Vagina (tissue), 2 donors: ENCODE measurements around the gene SYNRG. TPM values are rescaled to one million over a fixed set of nuclear protein-coding genes. Genes with fewer than 3 reads are reported as not detected.

ENCODE experiments used
- DNase-seq, 2 donors: peaks; one replicate each; pipeline ENCODE4 v3.0.0-alpha.2; 2017; ENCODE audit errors: extremely low spot score in 2 of 2
- H3K27ac ChIP-seq: fragments of 200-600 bp; sonication (generic); one replicate; pipeline ENCODE4 v1.5.1; 2019
- H3K27me3 ChIP-seq: fragments of 200-600 bp; sonication (generic); one replicate; pipeline ENCODE4 v1.5.1; 2019
- H3K36me3 ChIP-seq, 2 donors: fragments of 200-600 bp; sonication (generic); one replicate each; pipeline ENCODE4 v1.5.1; 2017 to 2019
- H3K4me1 ChIP-seq: fragments of 200-600 bp; sonication (generic); one replicate; pipeline ENCODE4 v1.5.1; 2019
- H3K4me3 ChIP-seq, 2 donors: fragments of 200-600 bp; sonication (generic); 1 replicate in 1 of 2; 2 replicates in 1 of 2; pipeline ENCODE4 v1.5.1; 2016 to 2019
- H3K9me3 ChIP-seq: fragments of 200-600 bp; sonication (generic); one replicate; pipeline ENCODE4 v1.5.1; 2019
- POLR2A ChIP-seq, 2 donors: fragments of 450-650 bp; IDR thresholded peaks; one replicate each; pipeline ENCODE4 v1.6.1; 2017; ENCODE audit warnings: antibody characterized with exemption in 2 of 2, mild to moderate bottlenecking in 2 of 2, moderate library complexity in 2 of 2
- POLR2AphosphoS5 ChIP-seq, 2 donors: sonication (generic); formaldehyde crosslinking; IDR thresholded peaks; one replicate each; pipeline ENCODE4 v1.9.0; 2017; ENCODE audit warnings: antibody characterized with exemption in 2 of 2, mild to moderate bottlenecking in 2 of 2, low read depth in 1 of 2; ENCODE audit not compliant: insufficient read depth in 1 of 2
- intact Hi-C: fragments of 100-400 bp; cut with DNase I; formaldehyde crosslinking; loops from one replicate; pipeline ENCODE4 v1.15.1; 2023
- total RNA-seq: library from RNA; depleted of rRNA; stranded (reverse); fragments of >200 nt; gene quantifications from one replicate; pipeline ENCODE4 v1.2.3, GENCODE V29; 2016
- TF ChIP-seq, protein P1 (sequence below), 3 experiments: fragments of 450-650 bp in 2 of 3; fragments of 200-600 bp in 1 of 3; sonication (generic) in 1 of 3; IDR thresholded peaks; one replicate each; pipeline ENCODE4 v1.5.1; 2017 to 2019; ENCODE audit warnings: antibody characterized with exemption in 3 of 3, mild to moderate bottlenecking in 2 of 3, moderate library complexity in 2 of 3

Gene SYNRG
- total RNA-seq, 1 donor from 2014 or later = 42.2 TPM

GRCh38 chr17:37488009-37488604 lies 121.1 kb downstream of the SYNRG start:
- Histone ChIP-seq H3K27me3 (no peaks in the 10 kb centered on the region), H3K4me3 (peak overlapping the region; percentile 71 to 94), H3K9me3 (no peaks in the 10 kb centered on the region), H3K36me3 (no peaks in the 10 kb centered on the region), H3K4me1 (peaks cover 44% of the 10 kb centered on the region), H3K27ac (peak overlapping the region; percentile 95)
- no peak for DNase-seq
- TF ChIP-seq, protein P1, sequence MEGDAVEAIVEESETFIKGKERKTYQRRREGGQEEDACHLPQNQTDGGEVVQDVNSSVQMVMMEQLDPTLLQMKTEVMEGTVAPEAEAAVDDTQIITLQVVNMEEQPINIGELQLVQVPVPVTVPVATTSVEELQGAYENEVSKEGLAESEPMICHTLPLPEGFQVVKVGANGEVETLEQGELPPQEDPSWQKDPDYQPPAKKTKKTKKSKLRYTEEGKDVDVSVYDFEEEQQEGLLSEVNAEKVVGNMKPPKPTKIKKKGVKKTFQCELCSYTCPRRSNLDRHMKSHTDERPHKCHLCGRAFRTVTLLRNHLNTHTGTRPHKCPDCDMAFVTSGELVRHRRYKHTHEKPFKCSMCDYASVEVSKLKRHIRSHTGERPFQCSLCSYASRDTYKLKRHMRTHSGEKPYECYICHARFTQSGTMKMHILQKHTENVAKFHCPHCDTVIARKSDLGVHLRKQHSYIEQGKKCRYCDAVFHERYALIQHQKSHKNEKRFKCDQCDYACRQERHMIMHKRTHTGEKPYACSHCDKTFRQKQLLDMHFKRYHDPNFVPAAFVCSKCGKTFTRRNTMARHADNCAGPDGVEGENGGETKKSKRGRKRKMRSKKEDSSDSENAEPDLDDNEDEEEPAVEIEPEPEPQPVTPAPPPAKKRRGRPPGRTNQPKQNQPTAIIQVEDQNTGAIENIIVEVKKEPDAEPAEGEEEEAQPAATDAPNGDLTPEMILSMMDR (IDR thresholded peaks at IDR 0.05) = no peak
- TF ChIP-seq POLR2A (IDR thresholded peaks at IDR 0.05) (no peak), POLR2AphosphoS5 (IDR thresholded peaks at IDR 0.05; ENCODE audit: insufficient read depth in 1 of 2, low read depth in 1 of 2) (peak in 1 of 2 donors; percentile 60)
- intact Hi-C loops = no loop called here

GRCh38 chr17:37485938-37486570 lies 123.2 kb downstream of the SYNRG start:
- no peak overlapping the region for H3K27ac ChIP-seq
- H3K4me1 ChIP-seq = peaks cover 41% of the 10 kb centered on the region
- intact Hi-C loops = no loop called here
- no peak for DNase-seq
- H3K9me3 ChIP-seq = no peaks in the 10 kb centered on the region
- H3K4me3 ChIP-seq = no peak overlapping the region
- no peaks in the 10 kb centered on the region for H3K27me3 ChIP-seq
- TF ChIP-seq, protein P1 (IDR thresholded peaks at IDR 0.05) = no peak
- TF ChIP-seq POLR2AphosphoS5 (IDR thresholded peaks at IDR 0.05; ENCODE audit: insufficient read depth in 1 of 2, low read depth in 1 of 2) = no peak
- no peak for TF ChIP-seq POLR2A (IDR thresholded peaks at IDR 0.05)
- no peaks in the 10 kb centered on the region for H3K36me3 ChIP-seq

GRCh38 chr17:37483311-37484039 lies 125.7 kb downstream of the SYNRG start:
- H3K9me3 ChIP-seq = no peaks in the 10 kb centered on the region
- H3K36me3 ChIP-seq = peaks cover 0 to 5% of the 10 kb centered on the region in 2 donors
- no peak overlapping the region for H3K4me3 ChIP-seq
- no peak for DNase-seq
- intact Hi-C loops = no loop called here
- peaks cover 40% of the 10 kb centered on the region for H3K4me1 ChIP-seq
- TF ChIP-seq POLR2AphosphoS5 (IDR thresholded peaks at IDR 0.05; ENCODE audit: insufficient read depth in 1 of 2, low read depth in 1 of 2) (no peak), POLR2A (IDR thresholded peaks at IDR 0.05) (no peak)
- TF ChIP-seq, protein P1 (IDR thresholded peaks at IDR 0.05) = no peak
- H3K27me3 ChIP-seq = no peaks in the 10 kb centered on the region
- peak overlapping the region; percentile 59 for H3K27ac ChIP-seq

DNA sequence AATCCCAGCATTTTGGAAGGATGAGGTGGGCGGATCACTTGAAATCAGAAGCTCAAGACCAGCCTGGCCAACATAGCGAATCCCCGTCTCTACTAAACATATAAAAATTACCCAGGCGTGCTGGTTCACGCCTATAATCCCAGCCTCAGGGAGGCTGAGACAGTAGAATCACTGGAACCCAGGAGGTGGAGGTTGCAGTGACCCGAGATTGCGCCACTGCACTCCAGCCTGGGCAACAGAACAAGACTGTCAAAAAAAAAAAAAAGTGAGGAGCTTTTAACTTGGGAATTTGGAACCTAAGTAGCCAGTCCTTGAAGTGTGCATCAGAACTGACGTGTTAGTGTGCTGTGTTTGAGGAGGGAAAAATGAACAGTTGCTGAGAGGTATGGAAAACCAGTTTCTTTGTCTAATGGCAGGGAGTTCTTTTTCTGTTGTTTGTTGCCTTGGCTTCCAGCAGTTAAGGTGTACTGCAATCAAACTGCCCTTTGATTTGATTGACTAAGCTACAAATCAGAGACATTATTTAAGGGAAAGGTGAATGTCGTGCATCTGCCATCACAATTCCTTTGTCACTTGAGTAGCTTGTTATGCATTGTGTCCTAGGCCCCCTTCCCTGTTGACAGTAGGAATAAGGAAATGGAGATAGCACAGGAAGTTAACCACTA lies 128.1 kb downstream of the SYNRG start:
- peaks cover 0 to 13% of the 10 kb centered on the region in 2 donors for H3K36me3 ChIP-seq
- peak overlapping the region; percentile 70 for H3K27ac ChIP-seq
- H3K4me3 ChIP-seq = no peak overlapping the region
- peaks cover 46% of the 10 kb centered on the region for H3K4me1 ChIP-seq
- intact Hi-C loops = no loop called here
- H3K9me3 ChIP-seq = no peaks in the 10 kb centered on the region
- no peaks in the 10 kb centered on the region for H3K27me3 ChIP-seq
- TF ChIP-seq POLR2AphosphoS5 (IDR thresholded peaks at IDR 0.05; ENCODE audit: insufficient read depth in 1 of 2, low read depth in 1 of 2) (peak; percentile 29 to 79), POLR2A (IDR thresholded peaks at IDR 0.05) (no peak)
- no peak for DNase-seq

- TF ChIP-seq, protein P1 (IDR thresholded peaks at IDR 0.05) = no peak
- TF ChIP-seq POLR2A (IDR thresholded peaks at IDR 0.05) (no peak), POLR2AphosphoS5 (IDR thresholded peaks at IDR 0.05; ENCODE audit: insufficient read depth in 1 of 2, low read depth in 1 of 2) (no peak)
- no peaks in the 10 kb centered on the region for H3K27me3 ChIP-seq
- intact Hi-C loops = no loop called here
- no peaks in the 10 kb centered on the region for H3K9me3 ChIP-seq
- H3K36me3 ChIP-seq = peaks cover 0 to 20% of the 10 kb centered on the region in 2 donors
- peak overlapping the region; percentile 70 for H3K27ac ChIP-seq
- no peak for DNase-seq
- H3K4me3 ChIP-seq = no peak overlapping the region
- H3K4me1 ChIP-seq = peaks cover 53% of the 10 kb centered on the region
Measured at GRCh38 chr17:37480427-37480826, 128.8 kb downstream of the SYNRG start.
